Testis (tissue), 2 donors: Measurements from ENCODE around the gene RAPGEF6.
"Not testable (repeated sequence)": the region's sequence is repeated elsewhere in the genome, so short reads cannot be mapped to it uniquely, and the experiment has no call there.

Source experiments
- POLR2A ChIP-seq: fragments of 450-650 bp; IDR thresholded peaks from one replicate; pipeline ENCODE4 v1.6.1; 2017; ENCODE audit warnings: antibody characterized with exemption, mild to moderate bottlenecking, moderate library complexity
- TF ChIP-seq, protein P1 (sequence below), 3 experiments: fragments of 450-650 bp in 2 of 3; fragments of 200-600 bp in 1 of 3; sonication (generic) in 1 of 3; IDR thresholded peaks; one replicate each; pipeline ENCODE4 v1.5.1; 2016 to 2019; ENCODE audit warnings: antibody characterized with exemption in 3 of 3, mild to moderate bottlenecking in 2 of 3, moderate library complexity in 1 of 3

DNA sequence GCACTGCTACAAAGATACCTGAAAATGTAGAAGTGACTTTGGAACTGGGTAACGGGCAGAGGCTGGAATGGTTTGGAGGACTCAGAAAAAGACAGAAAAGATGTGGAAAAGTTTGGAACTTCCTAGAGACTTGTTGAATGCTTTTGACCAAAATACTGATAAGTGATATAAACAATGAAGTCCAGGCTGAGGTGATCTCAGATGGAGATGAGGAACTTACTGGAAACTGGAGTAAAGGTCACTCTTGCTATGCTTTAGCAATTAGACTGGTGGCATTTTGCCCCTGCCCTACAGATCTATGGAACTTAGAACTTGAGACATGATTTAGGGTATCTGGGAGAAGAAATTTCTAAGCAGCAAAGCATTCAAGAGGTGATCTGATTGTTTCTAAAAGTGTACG is 41.6 kb downstream of the RAPGEF6 start:
- TF ChIP-seq, protein P1, sequence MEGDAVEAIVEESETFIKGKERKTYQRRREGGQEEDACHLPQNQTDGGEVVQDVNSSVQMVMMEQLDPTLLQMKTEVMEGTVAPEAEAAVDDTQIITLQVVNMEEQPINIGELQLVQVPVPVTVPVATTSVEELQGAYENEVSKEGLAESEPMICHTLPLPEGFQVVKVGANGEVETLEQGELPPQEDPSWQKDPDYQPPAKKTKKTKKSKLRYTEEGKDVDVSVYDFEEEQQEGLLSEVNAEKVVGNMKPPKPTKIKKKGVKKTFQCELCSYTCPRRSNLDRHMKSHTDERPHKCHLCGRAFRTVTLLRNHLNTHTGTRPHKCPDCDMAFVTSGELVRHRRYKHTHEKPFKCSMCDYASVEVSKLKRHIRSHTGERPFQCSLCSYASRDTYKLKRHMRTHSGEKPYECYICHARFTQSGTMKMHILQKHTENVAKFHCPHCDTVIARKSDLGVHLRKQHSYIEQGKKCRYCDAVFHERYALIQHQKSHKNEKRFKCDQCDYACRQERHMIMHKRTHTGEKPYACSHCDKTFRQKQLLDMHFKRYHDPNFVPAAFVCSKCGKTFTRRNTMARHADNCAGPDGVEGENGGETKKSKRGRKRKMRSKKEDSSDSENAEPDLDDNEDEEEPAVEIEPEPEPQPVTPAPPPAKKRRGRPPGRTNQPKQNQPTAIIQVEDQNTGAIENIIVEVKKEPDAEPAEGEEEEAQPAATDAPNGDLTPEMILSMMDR (IDR thresholded peaks at IDR 0.05) = not testable (repeated sequence)
- not testable (repeated sequence) for TF ChIP-seq POLR2A
